Effector memory CD4-positive, alpha-beta T cell (primary cell): Measurements from ENCODE around the gene MYO5B.

ENCODE experiments used
- DNase-seq, 3 donors: peaks; one replicate each; pipeline ENCODE4 v3.0.0-alpha.2; 2020
- H3K27ac ChIP-seq: 2 replicates; pipeline ENCODE4 v1.7.0; 2013; ENCODE audit warnings: mild to moderate bottlenecking, low read length, moderate library complexity; ENCODE audit not compliant: insufficient read depth, poor library complexity, severe bottlenecking
- H3K27me3 ChIP-seq: replicated peaks from 2 replicates; pipeline ENCODE4 v1.7.0; 2013; ENCODE audit warnings: mild to moderate bottlenecking, low read length; ENCODE audit not compliant: insufficient read depth, control insufficient read depth, poor library complexity, severe bottlenecking
- H3K36me3 ChIP-seq: 2 replicates; pipeline ENCODE4 v1.7.0; 2013; ENCODE audit warnings: mild to moderate bottlenecking, low read length, moderate library complexity; ENCODE audit not compliant: control insufficient read depth, insufficient read depth
- H3K4me1 ChIP-seq: 2 replicates; pipeline ENCODE4 v1.7.0; 2013; ENCODE audit warnings: low read length, mild to moderate bottlenecking; ENCODE audit not compliant: control insufficient read depth, insufficient read depth, poor library complexity, severe bottlenecking
- H3K4me3 ChIP-seq: 2 replicates; pipeline ENCODE4 v1.7.0; 2013; ENCODE audit warnings: low read length, low read depth, mild to moderate bottlenecking; ENCODE audit not compliant: insufficient read depth, poor library complexity, severe bottlenecking
- H3K9me3 ChIP-seq: 2 replicates; pipeline ENCODE4 v1.7.0; 2013; ENCODE audit warnings: mild to moderate bottlenecking, low read length, moderate library complexity; ENCODE audit not compliant: control insufficient read depth

Gene MYO5B

GRCh38 chr18:50158866-50159653, 35.9 kb downstream of the MYO5B start:
- H3K4me1 ChIP-seq: no peaks in the 10 kb centered on the region
- DNase-seq: no peak
- H3K27me3 ChIP-seq: no peaks in the 10 kb centered on the region
- H3K36me3 ChIP-seq: no peaks in the 10 kb centered on the region
- H3K4me3 ChIP-seq: no peak overlapping the region
- no peaks in the 10 kb centered on the region for H3K9me3 ChIP-seq
- H3K27ac ChIP-seq: no peak overlapping the region

- H3K27me3 ChIP-seq: no peaks in the 10 kb centered on the region
- no peak for DNase-seq
- no peak overlapping the region for H3K27ac ChIP-seq
- H3K9me3 ChIP-seq: no peaks in the 10 kb centered on the region
- no peak overlapping the region for H3K4me3 ChIP-seq
- H3K36me3 ChIP-seq: no peaks in the 10 kb centered on the region
- H3K4me1 ChIP-seq: no peaks in the 10 kb centered on the region
Observed at GRCh38 chr18:50155406-50155805, 39.5 kb downstream of the MYO5B start.

- Histone ChIP-seq H3K27ac (no peak overlapping the region), H3K9me3 (no peaks in the 10 kb centered on the region), H3K27me3 (no peaks in the 10 kb centered on the region), H3K4me3 (no peak overlapping the region), H3K4me1 (no peaks in the 10 kb centered on the region), H3K36me3 (no peaks in the 10 kb centered on the region)
- no peak for DNase-seq
Observed at GRCh38 chr18:50154420-50154819, 40.5 kb downstream of the MYO5B start.

GRCh38 chr18:50152900-50153299, 42.0 kb downstream of the MYO5B start:
- no peak for DNase-seq
- Histone ChIP-seq H3K4me1 (no peaks in the 10 kb centered on the region), H3K27me3 (no peaks in the 10 kb centered on the region), H3K36me3 (no peaks in the 10 kb centered on the region), H3K9me3 (no peaks in the 10 kb centered on the region), H3K4me3 (no peak overlapping the region), H3K27ac (no peak overlapping the region)

GRCh38 chr18:50151926-50152325, 43.0 kb downstream of the MYO5B start:
- Histone ChIP-seq H3K36me3 (no peaks in the 10 kb centered on the region), H3K27me3 (no peaks in the 10 kb centered on the region), H3K4me1 (no peaks in the 10 kb centered on the region), H3K9me3 (no peaks in the 10 kb centered on the region), H3K4me3 (no peak overlapping the region), H3K27ac (no peak overlapping the region)
- DNase-seq: no peak

- no peak overlapping the region for H3K27ac ChIP-seq
Observed at GRCh38 chr18:50144540-50144939, 50.4 kb downstream of the MYO5B start.

GRCh38 chr18:50143886-50144285, 51.1 kb downstream of the MYO5B start:
- H3K27me3 ChIP-seq: no peaks in the 10 kb centered on the region
- H3K4me1 ChIP-seq: no peaks in the 10 kb centered on the region
- DNase-seq: no peak
- no peak overlapping the region for H3K27ac ChIP-seq
- H3K36me3 ChIP-seq: no peaks in the 10 kb centered on the region
- H3K4me3 ChIP-seq: no peak overlapping the region
- H3K9me3 ChIP-seq: no peaks in the 10 kb centered on the region

More at GRCh38 chr18:50144540-50144939, 50.4 kb downstream of the MYO5B start:
- H3K9me3 ChIP-seq: no peaks in the 10 kb centered on the region
- H3K4me3 ChIP-seq: no peak overlapping the region
- H3K36me3 ChIP-seq: no peaks in the 10 kb centered on the region
- no peaks in the 10 kb centered on the region for H3K27me3 ChIP-seq
- H3K4me1 ChIP-seq: no peaks in the 10 kb centered on the region
- DNase-seq: no peak

GRCh38 chr18:50143294-50143693, 51.7 kb downstream of the MYO5B start:
- no peak for DNase-seq
- Histone ChIP-seq H3K36me3 (no peaks in the 10 kb centered on the region), H3K9me3 (no peaks in the 10 kb centered on the region), H3K4me3 (no peak overlapping the region), H3K4me1 (no peaks in the 10 kb centered on the region), H3K27ac (no peak overlapping the region), H3K27me3 (no peaks in the 10 kb centered on the region)

- Histone ChIP-seq H3K27ac (no peak overlapping the region), H3K4me1 (no peaks in the 10 kb centered on the region), H3K4me3 (no peak overlapping the region), H3K9me3 (no peaks in the 10 kb centered on the region), H3K36me3 (no peaks in the 10 kb centered on the region), H3K27me3 (no peaks in the 10 kb centered on the region)
- no peak for DNase-seq
Observed at GRCh38 chr18:50142441-50143120, 52.4 kb downstream of the MYO5B start.
